Activated gamma-delta T cell treated with anti-CD3 and anti-CD28 coated beads, Interleukin-2, amount 50 U/mL, for 16 hours (primary cell): Measurements from ENCODE around the gene PEX11A.
A peak's percentile ranks its signal among the peaks of the same experiment; 100 is the strongest.

Experiments
- DNase-seq: peaks from one replicate; pipeline ENCODE4 v3.0.0-alpha.2; 2020; ENCODE audit warnings: low read depth

The PEX11A gene

GRCh38 chr15:89654847-89655805, 35.4 kb downstream of the PEX11A start, which contains the start of gene KIF7:
Gene KIF7 (minus strand): TSS chr15:89655467. CDS start chr15:89652930, 2,537 bp downstream.
- no peak for DNase-seq

GRCh38 chr15:89654301-89654761, 36.2 kb downstream of the PEX11A start:
- DNase-seq = no peak

- no peak for DNase-seq
Measured at GRCh38 chr15:89653578-89653977, 37.0 kb downstream of the PEX11A start.

- DNase-seq = no peak
Measured at GRCh38 chr15:89652666-89653065, 37.9 kb downstream of the PEX11A start.

DNA sequence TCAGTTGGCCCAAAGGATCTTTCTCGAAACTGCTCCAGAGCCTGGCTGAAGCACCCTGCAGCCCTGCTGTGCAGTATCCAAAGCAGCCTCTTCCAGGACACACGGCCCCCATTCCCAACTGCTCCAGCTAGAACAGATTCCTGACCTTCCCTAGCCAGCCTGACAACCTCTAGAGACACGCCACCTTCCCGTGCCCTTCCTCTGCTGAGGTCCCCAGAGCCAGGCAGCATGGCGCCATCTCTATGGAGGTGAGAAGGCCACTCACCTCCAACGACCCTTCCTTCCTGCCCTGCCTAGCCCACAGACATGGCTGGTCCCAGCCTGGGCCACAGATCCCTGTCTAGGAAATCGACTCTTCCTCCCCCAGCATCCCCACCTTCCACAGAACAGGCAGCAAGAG, 38.4 kb downstream of the PEX11A start:
- DNase-seq = no peak

DNA sequence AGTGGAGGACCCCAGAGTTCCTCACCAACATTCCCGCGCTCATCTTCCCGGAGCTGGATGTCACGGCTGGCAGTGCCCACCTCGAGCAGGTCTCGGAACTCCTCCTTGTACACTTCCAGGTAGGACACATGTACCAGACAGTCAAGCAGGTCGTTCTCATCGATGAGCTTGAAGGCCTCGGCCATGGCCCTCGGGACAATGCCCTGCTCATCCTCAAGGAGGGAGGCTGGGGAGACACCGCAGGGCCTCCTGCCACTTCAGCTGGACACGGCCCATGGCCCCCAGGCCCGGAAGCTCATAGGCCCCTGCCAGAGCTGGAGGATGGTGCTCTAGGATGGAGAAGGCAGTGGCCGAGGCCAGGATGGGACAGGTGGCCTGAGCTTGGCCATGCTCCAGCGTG, 40.8 kb downstream of the PEX11A start:
- DNase-seq = no peak

DNA sequence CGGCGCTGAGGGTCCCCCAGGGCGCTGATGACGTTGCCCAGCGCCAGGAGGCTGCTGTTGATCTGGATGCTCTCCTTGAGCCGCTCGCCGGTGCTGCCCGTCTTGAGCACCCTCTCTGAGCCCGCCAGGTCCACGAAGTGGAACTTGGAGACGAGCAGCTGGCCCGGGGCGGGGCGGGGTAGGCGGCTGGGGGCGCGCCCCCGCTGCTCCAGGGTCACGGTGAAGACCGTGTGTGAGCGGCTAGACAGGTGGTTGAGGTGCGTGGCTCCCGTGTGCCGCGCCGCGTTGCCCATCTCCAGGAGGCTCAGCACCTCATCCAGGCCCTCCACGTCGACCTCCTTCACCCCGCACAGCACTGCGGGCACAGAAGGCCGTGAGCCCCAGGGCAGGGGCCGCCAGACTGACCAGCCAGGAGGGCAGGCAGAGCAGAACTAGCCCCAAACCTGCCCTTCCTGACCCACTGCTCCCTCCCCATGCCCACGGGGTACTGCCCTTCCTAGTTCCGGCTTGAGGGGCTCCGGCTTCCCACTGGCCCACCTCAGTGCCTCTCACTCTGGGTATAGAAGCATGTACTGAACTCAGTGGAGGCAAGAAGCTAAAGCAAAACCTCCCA, 41.4 kb downstream of the PEX11A start:
- DNase-seq = no peak

DNA sequence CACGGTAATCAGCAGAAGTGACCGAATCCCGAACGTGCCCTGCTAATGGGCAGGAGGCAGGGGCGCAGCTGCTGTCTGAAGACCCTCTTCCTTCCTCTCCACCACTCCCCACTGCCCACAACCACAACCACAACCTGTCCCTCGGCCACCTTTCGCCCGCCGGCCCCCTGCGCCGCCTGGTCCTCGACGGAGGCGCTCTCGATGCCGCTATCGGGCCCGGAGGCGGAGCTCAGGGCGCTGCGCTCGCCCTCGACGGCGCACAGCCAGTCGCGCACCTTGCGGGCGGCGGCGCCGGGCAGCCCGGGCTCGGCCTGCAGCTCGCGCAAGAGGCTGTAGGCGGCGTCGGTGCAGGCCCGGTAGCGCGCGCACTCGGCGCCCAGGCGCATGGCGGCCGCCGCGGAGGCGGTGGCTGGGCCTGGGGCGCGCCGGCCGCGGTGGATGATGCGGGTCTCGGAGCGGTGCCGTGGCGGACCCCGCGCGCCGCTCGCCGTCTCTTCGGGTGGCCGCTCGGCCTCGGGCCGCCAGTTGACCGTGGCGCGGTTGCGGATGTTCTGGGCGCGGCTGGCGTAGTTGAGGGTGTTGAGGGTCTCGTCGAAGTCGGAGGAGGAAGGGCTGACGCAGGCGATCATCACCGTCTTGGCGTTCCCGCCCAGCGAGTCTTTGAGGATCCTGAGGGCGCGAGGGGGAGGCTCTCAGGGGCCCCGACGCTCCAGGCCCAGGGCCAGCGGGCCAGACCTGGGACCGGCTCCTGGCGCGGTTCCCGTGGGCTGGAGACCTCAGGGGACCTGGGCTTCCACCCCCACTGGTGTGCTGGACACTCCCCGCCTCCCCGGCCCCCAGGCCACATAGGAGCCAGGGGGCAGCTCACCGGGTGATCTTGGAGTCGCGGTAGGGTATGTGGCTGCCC, 42.2 kb downstream of the PEX11A start:
- no peak for DNase-seq

DNA sequence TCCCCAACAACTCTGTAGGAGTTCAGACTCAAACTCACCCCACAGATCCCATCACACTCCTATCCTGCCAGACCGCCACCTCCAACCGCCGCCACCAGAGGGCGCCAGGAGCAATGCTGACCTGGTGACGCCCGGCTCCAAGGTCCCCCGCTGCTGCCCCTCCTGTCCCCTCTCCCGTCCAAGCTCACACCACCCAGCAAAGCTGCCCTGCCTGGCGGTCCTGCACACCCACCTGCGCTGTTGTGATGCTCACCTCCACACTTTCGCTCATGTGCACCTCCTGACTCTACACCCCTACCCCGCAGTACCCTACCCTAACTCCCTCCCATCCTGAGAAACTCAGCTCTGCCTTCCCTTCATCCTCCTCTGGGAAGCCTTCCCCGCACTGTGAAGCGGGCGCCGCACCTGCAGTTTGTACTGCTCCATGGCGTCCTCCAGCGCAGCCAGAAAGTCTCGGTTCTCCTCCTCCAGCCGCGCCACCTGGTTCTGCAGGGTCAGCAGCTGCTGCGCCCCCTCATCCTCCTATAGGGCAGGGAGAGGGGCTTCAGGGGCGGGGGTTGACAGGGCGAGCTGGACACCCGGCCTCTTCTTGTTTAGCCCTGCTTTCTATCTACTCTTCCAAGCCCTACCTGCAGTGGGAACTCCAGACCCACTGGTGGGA, 43.2 kb downstream of the PEX11A start:
- peak; percentile 42 for DNase-seq

- DNase-seq = no peak
Measured at GRCh38 chr15:89646416-89647141, 44.0 kb downstream of the PEX11A start.

GRCh38 chr15:89645680-89646079, 44.9 kb downstream of the PEX11A start:
- no peak for DNase-seq

- no peak for DNase-seq
Measured at GRCh38 chr15:89642106-89642505, 48.4 kb downstream of the PEX11A start.

- DNase-seq = no peak
Measured at GRCh38 chr15:89641053-89641452, 49.5 kb downstream of the PEX11A start.

- DNase-seq = no peak
Measured at GRCh38 chr15:89640245-89640644, 50.3 kb downstream of the PEX11A start.

- DNase-seq = no peak
Measured at GRCh38 chr15:89633585-89633984, 57.0 kb downstream of the PEX11A start.

DNA sequence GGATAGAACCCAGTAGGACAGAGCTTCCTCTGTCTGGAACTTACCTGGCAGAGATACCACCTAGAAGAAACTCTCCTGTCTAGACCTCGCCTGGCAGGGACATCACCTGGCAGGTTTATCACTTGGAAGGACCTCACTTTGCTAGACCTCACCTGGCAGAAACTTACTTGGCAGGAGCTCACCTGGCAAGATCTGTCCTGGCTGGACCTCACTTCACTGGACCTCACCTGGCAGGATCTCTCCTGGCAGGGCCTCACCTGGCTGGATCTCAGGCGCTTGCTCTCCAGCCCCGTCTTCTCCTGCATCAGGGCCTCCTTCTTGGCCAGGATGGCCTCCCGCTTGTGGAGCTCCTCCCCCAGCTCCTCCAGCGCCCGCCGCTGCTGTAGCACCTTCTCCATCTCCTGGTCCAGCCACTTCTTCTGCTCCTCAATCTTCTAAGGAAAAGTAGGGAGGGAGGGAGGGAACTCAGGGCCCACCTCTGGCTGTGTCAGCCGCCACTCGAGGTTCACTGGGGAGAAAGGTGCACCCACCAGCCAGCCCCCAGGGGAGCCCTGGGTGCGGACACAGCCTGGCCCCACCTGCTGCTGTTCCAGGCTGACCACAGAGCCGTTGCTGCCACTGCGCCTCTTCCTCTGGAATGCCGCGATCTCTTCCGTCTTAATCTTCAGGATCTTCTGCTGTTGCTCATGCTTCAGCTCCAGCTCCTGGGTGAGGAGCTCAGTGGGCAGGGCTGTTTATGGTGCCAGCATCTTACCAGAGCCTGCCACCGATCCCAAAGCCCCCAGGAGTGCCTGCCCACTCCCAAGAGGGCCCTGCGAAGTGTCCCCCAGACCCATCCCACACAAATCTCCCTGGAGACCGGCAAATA, 57.8 kb downstream of the PEX11A start:
- no peak for DNase-seq

GRCh38 chr15:89631902-89632264, 58.7 kb downstream of the PEX11A start:
- DNase-seq = no peak
